Stimulated activated CD8-positive, alpha-beta memory T cell treated with anti-CD3 and anti-CD28 coated beads, Interleukin-7, amount 100 ng/mL, for 4 hours (primary cell): ENCODE results near the gene WIPF2.

Experiments used
- DNase-seq, 2 donors: peaks; one replicate each; pipeline ENCODE4 v3.0.0-alpha.2; 2020; ENCODE audit warnings: low read depth in 2 of 2

WIPF2 gene

DNA sequence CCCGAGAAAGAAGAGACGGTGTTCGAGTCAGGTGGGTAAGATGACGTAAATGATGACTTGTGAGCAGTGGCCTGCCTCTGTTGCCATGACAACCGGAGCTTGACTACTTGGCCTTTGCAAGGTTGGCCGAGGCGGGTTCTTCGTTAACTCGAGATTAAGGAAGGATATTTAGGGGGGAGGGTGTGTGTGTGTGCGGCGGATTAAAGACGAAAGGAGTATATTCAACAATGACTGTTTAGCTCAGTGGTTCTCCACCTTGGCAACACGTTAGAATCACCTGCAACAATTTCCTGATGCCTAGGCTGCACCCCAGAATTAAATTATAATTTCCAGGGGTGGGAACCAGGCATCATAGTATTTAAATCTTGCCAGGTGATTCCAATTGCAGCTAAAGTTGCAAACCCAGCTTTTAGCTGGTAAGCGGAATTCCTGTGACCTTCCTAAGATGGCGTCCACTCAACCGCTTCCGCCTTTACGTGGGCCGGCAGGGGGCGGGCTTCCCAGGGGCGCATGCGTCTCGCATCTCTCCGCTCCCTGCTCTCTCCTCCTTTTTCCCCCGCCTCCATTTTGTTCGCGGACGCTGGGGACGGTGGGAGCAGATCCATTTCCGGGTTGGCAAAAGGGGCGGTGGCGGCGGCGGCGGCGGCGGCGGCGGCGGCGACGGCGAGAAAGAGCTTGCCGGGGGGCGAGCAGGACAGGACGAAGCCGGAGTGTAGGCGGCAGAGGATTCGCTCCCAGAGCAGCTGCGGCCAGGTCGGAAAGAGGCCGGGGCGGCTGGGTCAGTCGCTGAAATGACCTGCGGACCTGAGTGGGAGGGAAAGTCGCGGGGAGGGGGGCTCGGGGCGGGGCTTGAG is at the start of gene WIPF2:
WIPF2 (plus strand) TSS at position 565 of the 854 bp plus-strand sequence. CDS start 37,156 bp downstream, outside the sequence.
- DNase-seq: peak; percentile 93 to 94

DNA sequence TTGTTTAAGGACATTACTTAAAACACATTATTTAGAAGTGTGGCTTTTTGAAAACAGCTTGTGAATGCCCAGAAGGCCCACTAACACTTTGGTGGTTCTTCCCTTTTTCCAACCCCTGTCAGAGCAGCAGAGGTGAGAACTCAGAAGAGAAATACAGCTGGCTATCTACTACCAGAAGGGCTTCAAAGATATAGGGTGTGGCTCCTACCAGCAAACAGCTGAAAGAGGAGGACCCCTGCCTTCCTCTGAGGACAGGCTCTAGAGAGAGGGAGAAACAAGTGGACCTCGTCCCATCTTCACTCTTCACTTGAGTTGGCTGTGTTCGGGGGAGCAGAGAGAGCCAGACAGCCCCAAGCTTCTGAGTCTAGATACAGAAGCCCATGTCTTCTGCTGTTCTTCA is 48.8 kb upstream of the WIPF2 start:
- DNase-seq: no peak

GRCh38 chr17:40171750-40172149 is 47.4 kb upstream of the WIPF2 start:
- DNase-seq: no peak

GRCh38 chr17:40173091-40173777 is 45.9 kb upstream of the WIPF2 start:
- DNase-seq: no peak

GRCh38 chr17:40173778-40174135 is 45.3 kb upstream of the WIPF2 start:
- DNase-seq: no peak

- DNase-seq: no peak
These were observed 44.6 kb upstream of the WIPF2 start for GRCh38 chr17:40174514-40174913.

DNA sequence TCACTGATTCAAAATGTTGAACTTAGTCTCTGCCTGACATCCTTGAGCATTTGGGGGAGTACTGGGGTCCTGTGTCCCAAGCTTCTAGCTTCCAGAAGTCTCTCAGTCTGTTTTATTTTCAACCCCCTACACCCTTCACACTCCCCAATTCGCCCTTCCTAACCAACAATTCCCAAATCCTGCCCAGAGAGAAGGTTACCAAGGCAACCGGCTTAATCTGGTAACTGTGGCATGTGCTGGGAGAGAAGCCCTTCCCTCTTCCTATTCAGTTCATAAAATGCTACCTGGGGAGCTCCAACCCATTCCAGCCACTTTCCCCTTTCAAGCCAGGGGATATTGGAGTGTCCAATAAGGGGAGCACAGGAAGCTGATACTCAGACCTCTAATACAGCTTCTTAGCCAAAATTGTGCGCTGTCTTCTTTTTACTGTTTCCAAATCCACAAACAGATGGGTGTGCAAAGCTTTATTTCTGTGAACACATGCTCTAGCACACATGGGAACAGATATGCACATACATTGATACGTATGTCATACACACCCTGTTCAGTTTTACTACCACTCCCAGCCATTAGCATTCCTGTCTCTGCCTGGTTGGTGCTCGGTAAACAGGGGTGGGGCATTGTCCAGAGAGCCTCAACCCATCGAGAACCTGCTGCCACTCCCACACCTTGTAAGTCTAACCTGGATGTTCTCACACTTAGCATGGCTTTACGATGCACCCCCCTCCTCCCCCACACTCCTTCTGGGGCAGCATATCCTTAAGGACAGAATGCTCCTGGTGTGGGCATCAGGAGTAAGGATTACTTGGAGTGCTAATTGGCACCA is 43.0 kb upstream of the WIPF2 start:
- DNase-seq: no peak

DNA sequence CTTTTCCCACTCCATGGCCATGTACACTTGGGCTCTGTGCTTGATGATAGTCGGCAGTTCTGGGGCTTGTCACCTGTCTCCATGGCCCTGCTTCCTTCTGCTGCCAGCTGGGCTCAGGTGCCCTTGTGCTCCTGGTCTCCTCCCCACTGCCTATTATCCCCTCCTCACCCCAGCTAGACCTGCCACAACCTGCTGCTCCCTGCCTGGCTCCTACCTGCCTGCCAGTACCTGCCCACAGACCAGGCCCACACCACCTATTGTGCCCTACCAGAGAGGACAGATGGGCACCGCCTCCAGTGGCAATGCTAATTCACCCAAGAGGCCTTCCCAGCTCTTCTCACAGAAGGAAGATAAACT is 42.4 kb upstream of the WIPF2 start:
- DNase-seq: no peak

GRCh38 chr17:40177275-40177874 is 41.7 kb upstream of the WIPF2 start, which contains the start of gene RAPGEFL1:
Gene RAPGEFL1 (plus strand): TSS chr17:40177470. CDS start chr17:40177862, 392 bp downstream.
- DNase-seq: peak; percentile 76 to 84

GRCh38 chr17:40178021-40178601 is 41.0 kb upstream of the WIPF2 start:
- no peak for DNase-seq

GRCh38 chr17:40178660-40179059 is 40.4 kb upstream of the WIPF2 start:
- DNase-seq: no peak

DNA sequence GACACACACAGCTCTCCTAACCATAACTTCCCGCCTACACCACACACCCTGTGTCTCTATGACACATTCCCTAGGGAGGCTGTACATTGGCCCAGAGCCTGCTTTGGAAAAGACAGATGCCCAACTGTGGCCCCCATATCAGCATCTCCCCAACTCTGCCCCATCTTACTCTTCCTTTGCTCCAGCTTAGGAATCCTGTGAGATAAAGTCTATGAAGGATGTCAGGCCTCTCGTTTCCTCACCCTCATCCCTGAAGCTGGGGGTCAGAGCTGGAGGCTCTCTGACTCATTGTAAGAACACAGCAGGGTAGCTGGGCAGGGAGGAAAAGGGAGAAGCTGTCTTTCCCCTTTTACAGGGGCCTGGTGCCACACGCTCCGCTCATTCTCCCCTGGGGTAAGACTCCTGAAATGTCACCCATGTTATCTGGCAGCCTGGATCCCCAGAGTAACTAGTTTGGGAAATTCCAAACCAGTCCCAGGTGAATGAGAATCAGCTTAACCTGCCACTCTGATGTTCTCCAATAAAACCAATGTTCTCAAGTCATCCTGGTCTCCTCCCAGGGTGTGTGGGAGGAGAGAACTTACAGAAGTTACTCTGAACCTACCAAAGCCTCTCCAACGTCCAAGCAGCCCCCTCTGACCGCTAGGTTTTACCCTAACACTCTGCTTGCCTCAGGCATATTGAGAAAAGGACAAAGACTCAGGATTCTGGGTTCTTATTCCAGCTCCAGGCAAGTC is 39.0 kb upstream of the WIPF2 start:
- no peak for DNase-seq

- DNase-seq: no peak
These were observed 38.4 kb upstream of the WIPF2 start for GRCh38 chr17:40180694-40181093.

DNA sequence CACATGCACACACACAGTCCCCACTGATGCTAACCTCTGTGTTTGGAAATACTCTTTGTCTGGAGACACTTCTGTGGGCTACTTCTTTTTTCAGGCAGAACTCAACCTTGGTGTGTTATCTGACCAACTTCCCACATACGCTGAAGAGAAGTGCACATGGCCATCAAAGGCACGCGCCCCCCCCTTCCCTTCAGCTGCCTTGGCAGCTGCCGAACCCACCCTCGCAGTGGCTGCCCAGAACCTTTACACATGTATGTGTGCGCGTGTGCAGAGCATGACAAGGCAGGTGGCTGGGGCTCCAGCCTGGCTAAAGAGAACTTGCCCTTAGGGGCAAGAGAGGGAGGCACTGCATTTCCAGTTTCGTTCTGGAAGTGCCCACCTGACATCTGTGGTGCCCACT is 37.9 kb upstream of the WIPF2 start:
- no peak for DNase-seq

GRCh38 chr17:40182606-40183005 is 36.5 kb upstream of the WIPF2 start:
- no peak for DNase-seq

GRCh38 chr17:40187238-40187637 is 31.9 kb upstream of the WIPF2 start:
- DNase-seq: no peak

DNA sequence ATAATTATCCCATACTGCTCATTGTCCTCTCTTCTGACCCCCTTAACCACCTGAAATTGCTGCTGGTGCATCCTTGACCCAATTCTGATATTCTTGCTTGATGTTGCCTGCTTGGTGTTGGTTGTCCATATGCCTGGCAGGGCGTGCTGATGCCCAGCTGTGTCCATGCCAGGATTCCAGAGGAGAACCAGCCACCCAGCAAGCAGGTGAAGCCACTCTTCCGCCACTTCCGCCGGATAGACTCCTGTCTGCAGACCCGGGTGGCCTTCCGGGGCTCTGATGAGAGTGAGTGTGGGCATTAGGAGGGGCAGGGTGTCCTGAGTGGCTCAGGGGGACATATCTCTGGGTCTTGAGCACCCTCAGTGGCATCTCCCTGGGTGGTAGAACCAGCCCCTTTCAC is 30.4 kb upstream of the WIPF2 start:
- no peak for DNase-seq

DNA sequence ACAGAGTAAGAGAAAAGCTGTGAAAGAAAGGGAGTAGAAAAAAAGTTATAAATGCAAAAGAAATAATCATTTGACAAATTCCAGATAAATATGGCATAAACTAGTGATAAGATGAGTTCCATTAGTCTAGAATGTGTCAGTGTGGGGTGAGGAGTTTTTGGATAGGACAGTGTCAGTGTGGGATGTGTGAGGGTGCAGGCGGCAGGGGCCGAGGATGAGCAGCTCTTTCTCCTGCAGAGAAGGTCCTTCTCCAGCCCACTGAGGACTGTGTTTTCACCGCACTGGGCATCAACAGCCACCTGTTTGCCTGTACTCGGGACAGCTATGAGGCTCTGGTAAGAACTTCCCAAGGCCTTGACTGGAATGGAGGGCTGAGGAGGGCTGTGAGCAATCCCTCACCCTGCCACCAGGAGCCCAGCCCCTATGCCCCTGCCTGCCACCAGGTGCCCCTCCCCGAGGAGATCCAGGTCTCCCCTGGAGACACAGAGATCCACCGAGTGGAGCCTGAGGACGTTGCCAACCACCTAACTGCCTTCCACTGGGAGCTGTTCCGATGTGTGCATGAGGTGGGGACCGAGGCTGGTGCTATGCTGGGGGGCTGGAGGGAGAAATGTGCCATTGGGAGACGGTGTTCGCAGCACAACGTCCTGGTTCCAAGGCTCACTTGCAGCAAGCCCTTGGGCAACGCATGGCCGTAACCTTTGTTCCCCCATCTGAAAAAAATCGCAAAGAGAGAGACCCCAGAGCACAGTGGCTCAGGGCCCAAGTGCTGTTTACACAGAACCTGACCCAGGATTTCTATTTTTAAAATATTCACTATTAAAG is 28.7 kb upstream of the WIPF2 start:
- DNase-seq: no peak

- DNase-seq: peak; percentile 26 to 39
These were observed 27.6 kb upstream of the WIPF2 start for GRCh38 chr17:40191237-40192208.
